Nephron (organoid): ENCODE data around the gene IL13.

ENCODE experiments used
- H3K27ac Mint-ChIP-seq, 3 experiments: 2 replicates each; pipeline ENCODE4 v1.8.0; 2020; ENCODE audit warnings: mixed read lengths in 3 of 3, mild to moderate bottlenecking in 2 of 3, moderate library complexity in 1 of 3
- H3K27me3 Mint-ChIP-seq: 2 replicates; pipeline ENCODE4 v1.8.0; 2021; ENCODE audit warnings: low read depth, mild to moderate bottlenecking, moderate library complexity, mixed read lengths
- H3K36me3 Mint-ChIP-seq: 2 replicates; pipeline ENCODE4 v1.8.0; 2020; ENCODE audit warnings: low read depth, mixed read lengths
- H3K4me1 Mint-ChIP-seq: 2 replicates; pipeline ENCODE4 v1.8.0; 2020; ENCODE audit warnings: mixed read lengths
- H3K4me3 Mint-ChIP-seq, 3 experiments: 2 replicates each; pipeline ENCODE4 v1.8.0; 2020; ENCODE audit warnings: mild to moderate bottlenecking in 3 of 3, mixed read lengths in 3 of 3, moderate library complexity in 2 of 3
- H3K9me3 Mint-ChIP-seq: 2 replicates; pipeline ENCODE4 v1.8.0; 2020; ENCODE audit warnings: mixed read lengths
- TF ChIP-seq, protein P1 (sequence below), 3 experiments: fragments of 200-600 bp; sonication (generic); IDR thresholded peaks; one replicate each; pipeline ENCODE4 v1.5.0; 2021; ENCODE audit warnings: antibody characterized with exemption in 3 of 3; ENCODE audit not compliant: unreplicated experiment in 3 of 3

The IL13 gene

DNA sequence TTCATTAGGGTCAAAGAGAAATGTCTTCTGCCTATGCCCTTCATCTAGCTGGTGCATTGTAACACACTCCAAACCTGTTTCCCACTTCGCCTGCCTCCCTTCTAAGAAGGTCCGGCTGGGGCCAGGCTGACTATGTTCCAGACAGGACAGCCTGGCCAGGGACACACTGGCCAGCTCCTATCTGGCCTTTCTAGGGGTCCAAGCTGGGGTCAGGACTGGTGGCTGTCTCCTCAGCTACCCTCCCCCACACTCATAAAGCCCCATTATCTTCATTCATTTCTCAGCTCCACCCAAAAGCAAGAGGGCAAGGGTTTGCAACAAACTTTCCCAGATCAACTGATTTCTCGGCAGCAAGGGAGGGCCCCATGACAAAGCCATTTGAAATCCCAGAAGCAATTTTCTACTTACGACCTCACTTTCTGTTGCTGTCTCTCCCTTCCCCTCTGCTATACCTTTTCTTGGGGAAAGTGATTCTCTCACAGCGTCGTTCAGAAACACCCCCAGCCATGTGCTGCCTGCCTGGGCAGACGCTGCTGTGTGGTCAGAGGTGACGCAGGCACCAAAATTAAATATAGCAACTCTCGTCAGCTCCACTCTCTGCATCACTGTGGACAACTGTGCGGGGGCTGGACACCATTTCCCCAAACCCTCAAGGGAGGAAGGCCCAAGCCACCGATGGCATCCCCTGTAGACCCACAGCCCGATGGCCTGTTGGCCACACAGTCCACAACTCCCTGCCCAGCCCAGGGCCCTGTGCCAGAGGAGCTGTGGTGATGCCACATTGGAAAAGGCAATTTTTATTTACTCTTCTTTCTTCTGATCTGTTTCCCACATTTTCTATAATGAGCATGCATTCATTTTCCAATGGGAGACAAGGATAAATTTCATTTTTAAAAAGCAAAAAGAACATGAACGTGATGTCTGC, 6.1 kb downstream of the IL13 start:
- peaks cover 5% of the 10 kb centered on the region for H3K27me3 Mint-ChIP-seq
- H3K9me3 Mint-ChIP-seq, result no peaks in the 10 kb centered on the region
- H3K4me1 Mint-ChIP-seq, result peaks cover 25% of the 10 kb centered on the region
- H3K27ac Mint-ChIP-seq, result peak overlapping the region in 1 of 3 experiments; percentile 77
- no peak overlapping the region for H3K4me3 Mint-ChIP-seq
- H3K36me3 Mint-ChIP-seq, result no peaks in the 10 kb centered on the region
- TF ChIP-seq, protein P1, sequence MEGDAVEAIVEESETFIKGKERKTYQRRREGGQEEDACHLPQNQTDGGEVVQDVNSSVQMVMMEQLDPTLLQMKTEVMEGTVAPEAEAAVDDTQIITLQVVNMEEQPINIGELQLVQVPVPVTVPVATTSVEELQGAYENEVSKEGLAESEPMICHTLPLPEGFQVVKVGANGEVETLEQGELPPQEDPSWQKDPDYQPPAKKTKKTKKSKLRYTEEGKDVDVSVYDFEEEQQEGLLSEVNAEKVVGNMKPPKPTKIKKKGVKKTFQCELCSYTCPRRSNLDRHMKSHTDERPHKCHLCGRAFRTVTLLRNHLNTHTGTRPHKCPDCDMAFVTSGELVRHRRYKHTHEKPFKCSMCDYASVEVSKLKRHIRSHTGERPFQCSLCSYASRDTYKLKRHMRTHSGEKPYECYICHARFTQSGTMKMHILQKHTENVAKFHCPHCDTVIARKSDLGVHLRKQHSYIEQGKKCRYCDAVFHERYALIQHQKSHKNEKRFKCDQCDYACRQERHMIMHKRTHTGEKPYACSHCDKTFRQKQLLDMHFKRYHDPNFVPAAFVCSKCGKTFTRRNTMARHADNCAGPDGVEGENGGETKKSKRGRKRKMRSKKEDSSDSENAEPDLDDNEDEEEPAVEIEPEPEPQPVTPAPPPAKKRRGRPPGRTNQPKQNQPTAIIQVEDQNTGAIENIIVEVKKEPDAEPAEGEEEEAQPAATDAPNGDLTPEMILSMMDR (IDR thresholded peaks at IDR 0.05; ENCODE audit: unreplicated experiment in 3 of 3), result no peak

DNA sequence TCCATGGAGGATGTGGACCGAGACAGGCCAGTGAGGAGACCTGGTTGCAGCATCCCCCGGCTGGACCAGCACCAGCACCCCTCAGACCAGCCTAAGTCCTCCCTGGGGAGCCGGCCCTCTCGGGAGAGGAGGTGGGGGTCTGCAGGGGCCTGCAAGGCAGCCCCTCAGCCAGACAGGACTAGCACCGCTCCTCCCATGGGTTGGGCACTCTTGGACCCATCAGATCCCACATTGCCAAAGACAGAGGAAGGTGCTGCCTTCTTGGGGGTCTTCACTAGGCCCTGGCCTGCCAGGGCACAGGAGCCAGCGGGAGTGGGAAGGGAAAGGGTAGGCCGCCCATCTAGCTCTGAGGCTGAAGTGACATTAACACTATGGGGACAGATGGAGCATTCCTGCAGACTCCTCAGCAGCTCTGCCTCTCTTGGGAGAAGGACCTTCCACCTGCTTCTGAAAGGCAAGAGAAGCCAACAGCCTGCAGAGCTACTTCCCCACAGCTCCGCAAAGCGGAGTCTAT, 6.8 kb downstream of the IL13 start:
- H3K4me1 Mint-ChIP-seq, result peaks cover 25% of the 10 kb centered on the region
- no peaks in the 10 kb centered on the region for H3K36me3 Mint-ChIP-seq
- H3K9me3 Mint-ChIP-seq, result no peaks in the 10 kb centered on the region
- H3K27me3 Mint-ChIP-seq, result peaks cover 8% of the 10 kb centered on the region
- no peak overlapping the region for H3K27ac Mint-ChIP-seq
- H3K4me3 Mint-ChIP-seq, result no peak overlapping the region
- TF ChIP-seq, protein P1 (IDR thresholded peaks at IDR 0.05; ENCODE audit: unreplicated experiment in 3 of 3), result no peak

DNA sequence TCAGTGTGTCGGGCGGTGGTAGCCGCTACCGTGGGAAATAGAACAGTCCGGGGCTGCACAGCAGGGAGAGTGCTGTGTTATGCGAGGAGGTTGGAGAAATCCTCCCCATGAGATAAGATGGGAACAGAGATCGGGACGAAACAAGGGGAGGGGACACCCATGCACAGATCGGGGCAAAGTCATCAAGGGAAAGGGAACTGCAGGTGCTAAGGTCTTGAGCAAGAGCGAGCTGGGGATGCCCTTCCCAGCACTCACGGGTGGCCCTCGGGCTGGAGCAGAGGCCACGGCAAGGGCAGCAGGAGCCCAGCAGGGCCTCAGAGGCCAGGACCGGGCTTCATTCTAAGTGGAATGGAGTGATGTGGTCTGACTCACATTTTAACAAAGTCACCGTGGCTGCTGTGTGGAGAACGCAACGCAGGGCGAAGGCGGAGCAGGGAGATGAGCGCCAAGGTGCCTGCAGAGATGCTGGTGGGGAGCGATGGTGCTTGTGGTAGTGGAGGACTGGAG, 7.7 kb downstream of the IL13 start:
- Mint-ChIP-seq H3K27me3 (peaks cover 10% of the 10 kb centered on the region), H3K9me3 (no peaks in the 10 kb centered on the region), H3K4me3 (no peak overlapping the region), H3K4me1 (peaks cover 25% of the 10 kb centered on the region), H3K36me3 (no peaks in the 10 kb centered on the region), H3K27ac (no peak overlapping the region)
- TF ChIP-seq, protein P1 (IDR thresholded peaks at IDR 0.05; ENCODE audit: unreplicated experiment in 3 of 3), result no peak

DNA sequence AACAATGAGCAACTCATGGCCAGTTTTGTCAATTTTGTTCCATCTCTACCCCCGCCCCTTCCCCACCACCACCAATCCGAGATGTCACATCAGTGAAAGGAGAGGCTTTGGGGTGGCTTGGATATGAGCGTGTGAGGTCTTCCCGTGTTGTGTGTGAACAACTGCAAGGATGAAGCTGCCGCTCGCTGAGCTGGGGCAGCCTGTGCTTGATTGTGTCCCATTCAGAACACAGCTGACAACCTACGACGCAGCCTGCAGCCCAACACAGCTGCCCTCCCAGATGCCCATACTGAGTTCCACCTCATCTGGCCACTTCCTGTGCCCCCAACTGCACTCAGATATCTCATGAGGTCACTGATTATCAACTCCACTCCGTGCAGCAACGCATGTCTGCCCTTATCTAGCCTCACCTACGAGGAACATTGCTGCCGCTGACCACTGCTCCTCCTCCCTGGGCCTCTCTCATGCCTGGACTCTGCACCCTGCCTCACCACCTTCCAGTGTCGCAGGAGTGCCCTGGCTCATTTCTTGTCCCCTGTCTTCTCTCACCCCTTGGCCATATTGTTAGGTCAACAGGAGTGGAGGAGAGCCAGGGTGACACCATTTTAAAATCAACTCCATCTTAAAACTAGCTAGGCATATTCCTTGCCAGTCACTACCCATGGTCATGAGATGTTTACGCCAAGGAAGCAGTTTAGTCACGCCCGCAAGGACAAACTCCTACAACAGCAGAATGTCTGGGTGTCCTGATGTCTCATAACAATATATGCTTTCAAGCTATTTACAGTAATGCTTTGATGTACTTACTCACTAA, 8.5 kb downstream of the IL13 start:
- TF ChIP-seq, protein P1 (IDR thresholded peaks at IDR 0.05; ENCODE audit: unreplicated experiment in 3 of 3), result no peak
- Mint-ChIP-seq H3K27ac (no peak overlapping the region), H3K36me3 (no peaks in the 10 kb centered on the region), H3K9me3 (no peaks in the 10 kb centered on the region), H3K4me3 (no peak overlapping the region), H3K27me3 (peaks cover 10% of the 10 kb centered on the region), H3K4me1 (peaks cover 17% of the 10 kb centered on the region)

DNA sequence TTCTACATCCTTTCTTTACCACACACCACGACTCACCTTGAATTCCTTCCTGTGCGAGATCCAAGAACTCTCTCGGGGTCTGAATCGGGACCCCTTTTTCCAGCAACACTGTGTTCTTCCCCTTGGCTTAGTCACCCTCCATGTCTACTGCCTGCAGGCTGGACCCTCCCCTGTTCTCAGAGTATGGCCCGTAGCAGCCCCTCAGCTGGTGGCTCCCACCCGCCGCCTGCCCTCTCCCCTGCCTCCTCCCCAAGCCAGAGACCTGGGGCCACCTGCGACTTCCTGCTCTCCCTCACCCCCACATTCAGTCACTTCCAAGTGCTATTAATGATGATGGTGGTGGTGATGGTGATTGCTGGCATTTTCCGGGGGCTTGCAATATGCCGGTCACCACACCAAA, 9.3 kb downstream of the IL13 start:
- peaks cover 12% of the 10 kb centered on the region for H3K27me3 Mint-ChIP-seq
- TF ChIP-seq, protein P1 (IDR thresholded peaks at IDR 0.05; ENCODE audit: unreplicated experiment in 3 of 3), result no peak
- no peaks in the 10 kb centered on the region for H3K36me3 Mint-ChIP-seq
- no peak overlapping the region for H3K4me3 Mint-ChIP-seq
- no peaks in the 10 kb centered on the region for H3K9me3 Mint-ChIP-seq
- H3K4me1 Mint-ChIP-seq, result peaks cover 16% of the 10 kb centered on the region
- H3K27ac Mint-ChIP-seq, result no peak overlapping the region
